Measurements from ENCODE around the gene A2M.

GRCh38 chr12:9036227-9036626 lies 79.5 kb downstream of the A2M start:
- TF ChIP-seq POLR2AphosphoS5 (IDR thresholded peaks at IDR 0.05; ENCODE audit: borderline replicate concordance, low read depth, low read length) (no peak), EZH2 (IDR thresholded peaks at IDR 0.05) (no peak)

Data from SK-N-MC (cell line).